Measurements from ENCODE around the gene AK2.
"Not testable (repeated sequence)": the region's sequence is repeated elsewhere in the genome, so short reads cannot be mapped to it uniquely, and the experiment has no call there.

AK2 gene

DNA sequence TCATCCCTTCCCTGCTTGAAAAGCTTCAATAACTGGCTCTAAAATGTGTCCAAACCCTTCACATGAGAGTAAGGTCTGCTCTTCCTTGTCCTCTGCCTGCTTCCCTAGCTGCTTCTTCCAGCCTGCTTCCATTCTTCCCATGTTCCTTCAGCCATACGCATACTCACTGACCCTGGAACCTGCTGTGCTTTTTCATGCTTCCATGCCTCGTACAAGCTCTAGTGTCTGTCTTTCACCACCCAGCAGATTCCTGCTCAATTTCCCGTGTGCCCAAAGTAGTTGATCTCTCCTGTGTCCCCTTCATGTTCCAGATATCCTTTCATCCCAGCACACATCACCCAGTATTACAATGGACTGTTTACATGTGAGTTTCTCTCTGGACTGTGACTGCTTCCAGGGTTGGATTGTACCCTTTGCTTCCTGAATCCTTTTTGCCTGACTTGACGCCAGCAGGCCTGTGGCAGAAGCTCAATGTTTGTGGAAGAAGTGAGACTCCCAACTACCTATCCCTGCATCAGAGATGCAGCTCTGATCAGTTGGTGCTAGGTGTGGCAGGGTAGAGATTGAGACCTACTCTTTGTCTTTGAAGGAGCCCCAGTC is 36.2 kb downstream of the AK2 start:
- DNase-seq (ENCODE audit: low read depth): no peak

GRCh38 chr1:32998997-32999396 is 37.7 kb downstream of the AK2 start:
- no peak for DNase-seq (ENCODE audit: low read depth)
- TF ChIP-seq, protein P1, sequence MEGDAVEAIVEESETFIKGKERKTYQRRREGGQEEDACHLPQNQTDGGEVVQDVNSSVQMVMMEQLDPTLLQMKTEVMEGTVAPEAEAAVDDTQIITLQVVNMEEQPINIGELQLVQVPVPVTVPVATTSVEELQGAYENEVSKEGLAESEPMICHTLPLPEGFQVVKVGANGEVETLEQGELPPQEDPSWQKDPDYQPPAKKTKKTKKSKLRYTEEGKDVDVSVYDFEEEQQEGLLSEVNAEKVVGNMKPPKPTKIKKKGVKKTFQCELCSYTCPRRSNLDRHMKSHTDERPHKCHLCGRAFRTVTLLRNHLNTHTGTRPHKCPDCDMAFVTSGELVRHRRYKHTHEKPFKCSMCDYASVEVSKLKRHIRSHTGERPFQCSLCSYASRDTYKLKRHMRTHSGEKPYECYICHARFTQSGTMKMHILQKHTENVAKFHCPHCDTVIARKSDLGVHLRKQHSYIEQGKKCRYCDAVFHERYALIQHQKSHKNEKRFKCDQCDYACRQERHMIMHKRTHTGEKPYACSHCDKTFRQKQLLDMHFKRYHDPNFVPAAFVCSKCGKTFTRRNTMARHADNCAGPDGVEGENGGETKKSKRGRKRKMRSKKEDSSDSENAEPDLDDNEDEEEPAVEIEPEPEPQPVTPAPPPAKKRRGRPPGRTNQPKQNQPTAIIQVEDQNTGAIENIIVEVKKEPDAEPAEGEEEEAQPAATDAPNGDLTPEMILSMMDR (IDR thresholded peaks at IDR 0.05; ENCODE audit: low read depth, low read length, missing control alignments): no peak
- H3K4me3 ChIP-seq (ENCODE audit: low read depth, low read length): no peak overlapping the region

More for the DNA sequence above, 36.2 kb downstream of the AK2 start:
- TF ChIP-seq, protein P1 (IDR thresholded peaks at IDR 0.05; ENCODE audit: low read depth, low read length, missing control alignments): no peak
- no peak overlapping the region for H3K4me3 ChIP-seq (ENCODE audit: low read depth, low read length)

DNA sequence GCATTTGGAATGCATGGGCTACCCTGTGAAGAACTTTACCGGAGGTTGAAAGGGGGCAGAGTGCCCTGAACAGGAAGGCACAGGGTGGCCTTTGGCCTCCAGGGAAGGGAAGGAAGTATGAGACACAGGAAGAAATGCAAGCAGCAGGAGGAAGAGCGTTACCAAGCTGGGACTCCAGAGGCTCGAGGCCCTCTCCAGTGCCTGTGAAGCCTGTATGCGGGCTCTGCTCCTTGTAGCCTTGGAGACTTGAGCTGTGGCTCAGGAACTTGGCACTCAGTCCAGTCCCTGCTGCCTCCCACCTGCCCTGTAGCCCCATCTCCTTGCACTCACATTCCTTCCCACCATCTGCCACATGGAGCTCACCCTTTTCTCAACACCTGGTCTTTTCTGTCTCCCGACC is 38.6 kb downstream of the AK2 start:
- no peak overlapping the region for H3K4me3 ChIP-seq (ENCODE audit: low read depth, low read length)
- TF ChIP-seq, protein P1 (IDR thresholded peaks at IDR 0.05; ENCODE audit: low read depth, low read length, missing control alignments): no peak
- no peak for DNase-seq (ENCODE audit: low read depth)

DNA sequence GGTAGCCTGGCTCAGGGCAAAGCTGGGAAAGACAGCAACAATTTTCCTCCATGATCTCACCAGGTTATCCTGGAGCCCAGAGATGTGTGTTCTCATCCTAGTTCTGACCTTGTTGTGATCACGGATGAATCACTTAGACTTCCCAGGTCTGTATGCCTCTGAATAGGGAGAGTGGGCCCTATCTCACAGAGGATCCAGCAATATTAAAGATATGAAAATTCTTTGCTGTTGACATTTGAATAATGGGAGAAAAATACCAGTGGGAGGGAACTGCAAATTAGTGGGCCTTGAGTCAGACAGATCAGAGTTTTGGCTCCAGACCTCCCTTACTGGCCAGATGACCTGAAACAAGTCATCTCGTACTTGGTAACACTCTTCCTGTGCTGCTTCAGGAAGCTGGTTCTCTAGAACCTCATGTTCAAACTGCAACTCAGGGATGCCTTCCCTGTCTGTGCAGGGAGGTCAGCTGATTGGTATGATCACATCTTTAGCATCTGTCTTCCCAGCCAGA is 39.2 kb downstream of the AK2 start:
- no peak overlapping the region for H3K4me3 ChIP-seq (ENCODE audit: low read depth, low read length)
- TF ChIP-seq, protein P1 (IDR thresholded peaks at IDR 0.05; ENCODE audit: low read depth, low read length, missing control alignments): no peak
- DNase-seq (ENCODE audit: low read depth): no peak

DNA sequence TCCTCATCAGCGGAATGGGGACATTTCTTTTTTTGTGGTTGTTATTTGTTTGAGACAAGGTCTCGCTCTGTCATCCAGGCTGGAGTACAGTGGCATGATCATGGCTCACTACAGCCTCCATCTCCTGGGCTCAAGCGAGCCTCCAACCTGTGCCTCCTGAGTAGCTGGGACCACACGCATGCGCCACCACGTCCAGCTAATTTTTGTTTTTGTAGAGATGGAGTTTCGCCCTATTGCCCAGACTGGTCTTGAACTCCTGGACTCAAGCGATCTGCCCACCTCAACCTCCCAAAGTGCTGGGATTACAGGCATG is 43.4 kb downstream of the AK2 start:
- H3K4me3 ChIP-seq (ENCODE audit: low read depth, low read length): not testable (repeated sequence)
- peak; percentile 31 for DNase-seq (ENCODE audit: low read depth)

DNA sequence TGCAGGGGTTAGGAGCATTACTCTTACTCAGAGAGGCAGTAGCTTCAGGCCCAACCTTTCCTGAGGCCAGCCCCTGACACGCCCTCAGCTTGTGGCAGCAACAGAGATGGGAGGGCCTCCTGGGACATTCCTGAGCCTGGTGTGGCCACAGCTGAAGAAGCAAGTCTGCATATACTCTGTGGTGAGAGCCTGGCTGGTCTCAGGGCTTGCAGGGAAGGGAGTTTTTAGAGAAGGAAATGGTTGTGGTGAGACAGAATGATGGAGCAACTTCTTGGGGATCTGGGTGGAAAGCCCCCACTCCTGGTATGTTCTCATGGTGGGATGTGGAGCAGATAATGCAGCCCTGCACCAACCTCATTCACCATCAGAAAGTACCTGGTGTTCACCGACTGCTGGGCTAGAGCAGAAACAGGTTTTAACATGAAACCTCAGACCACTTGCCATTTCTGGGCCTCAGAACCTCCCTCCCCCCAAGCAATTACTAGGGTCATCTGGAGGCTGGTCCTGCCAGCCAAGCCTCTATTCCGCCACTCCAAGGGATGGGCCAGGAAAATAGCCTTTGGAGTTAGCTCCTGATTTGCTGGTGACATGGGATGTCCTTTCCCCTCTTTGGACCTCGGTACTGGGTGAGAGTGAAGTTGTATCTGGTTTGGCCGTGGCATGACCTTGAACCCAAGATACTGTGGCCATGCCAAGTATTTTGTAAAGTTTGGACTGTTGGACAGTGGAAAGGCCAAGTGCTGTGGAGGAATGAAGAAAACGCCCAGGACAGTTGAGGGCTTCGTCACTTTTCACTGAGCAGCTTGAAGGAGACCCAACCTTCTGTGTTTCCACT is 44.0 kb downstream of the AK2 start:
- no peak overlapping the region; the same call in 1 of the 2 replicates for H3K4me3 ChIP-seq (ENCODE audit: low read depth, low read length)
- TF ChIP-seq, protein P1 (IDR thresholded peaks at IDR 0.05; ENCODE audit: low read depth, low read length, missing control alignments): no peak
- peak; percentile 86 for DNase-seq (ENCODE audit: low read depth)

DNA sequence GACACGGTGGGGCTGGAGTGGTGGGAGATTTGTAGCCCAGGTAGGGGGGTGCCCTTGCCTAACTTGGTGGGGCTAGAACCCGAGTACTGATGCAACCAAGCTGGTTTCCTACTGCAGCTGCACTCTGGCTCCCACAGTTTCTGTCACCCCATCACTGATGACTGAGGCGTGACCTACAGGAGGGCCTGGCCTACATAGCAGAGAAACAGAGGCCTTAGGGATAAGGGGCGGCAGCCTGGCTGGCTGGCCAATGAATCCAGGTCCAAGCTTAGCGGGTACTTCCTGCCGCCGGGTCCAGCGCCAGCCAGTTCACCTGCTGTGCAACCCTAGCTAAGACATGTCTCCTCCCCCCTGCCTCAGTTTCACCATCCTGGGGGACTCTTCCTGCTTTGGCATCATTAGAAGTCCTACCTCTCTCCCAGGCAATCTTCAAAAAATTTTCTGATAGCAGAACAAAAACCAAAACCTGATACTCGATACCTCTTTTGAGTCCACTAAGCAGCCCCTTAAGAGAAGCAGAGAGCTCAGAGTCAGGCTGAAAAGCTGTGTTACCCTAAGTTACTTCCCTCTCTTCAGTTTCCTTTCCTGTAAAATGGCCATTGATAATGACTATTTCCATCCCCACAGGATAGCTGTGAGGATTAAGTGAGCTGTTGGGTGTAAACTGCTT is 44.7 kb downstream of the AK2 start:
- H3K4me3 ChIP-seq (ENCODE audit: low read depth, low read length): peak overlapping the region; percentile 25
- TF ChIP-seq, protein P1 (IDR thresholded peaks at IDR 0.05; ENCODE audit: low read depth, low read length, missing control alignments): no peak
- DNase-seq (ENCODE audit: low read depth): no peak

Data from GM12864 (cell line).